GM18858 (cell line): ENCODE data around the gene CACNA1F.
"Not testable (repeated sequence)": the region's sequence is repeated elsewhere in the genome, so short reads cannot be mapped to it uniquely, and the experiment has no call there.

Source experiments
- ATAC-seq: cut with Tn5 transposase; IDR thresholded peaks from one replicate; pipeline ENCODE4 v1.9.1; 2021; ENCODE audit not compliant: unreplicated experiment

The CACNA1F gene

DNA sequence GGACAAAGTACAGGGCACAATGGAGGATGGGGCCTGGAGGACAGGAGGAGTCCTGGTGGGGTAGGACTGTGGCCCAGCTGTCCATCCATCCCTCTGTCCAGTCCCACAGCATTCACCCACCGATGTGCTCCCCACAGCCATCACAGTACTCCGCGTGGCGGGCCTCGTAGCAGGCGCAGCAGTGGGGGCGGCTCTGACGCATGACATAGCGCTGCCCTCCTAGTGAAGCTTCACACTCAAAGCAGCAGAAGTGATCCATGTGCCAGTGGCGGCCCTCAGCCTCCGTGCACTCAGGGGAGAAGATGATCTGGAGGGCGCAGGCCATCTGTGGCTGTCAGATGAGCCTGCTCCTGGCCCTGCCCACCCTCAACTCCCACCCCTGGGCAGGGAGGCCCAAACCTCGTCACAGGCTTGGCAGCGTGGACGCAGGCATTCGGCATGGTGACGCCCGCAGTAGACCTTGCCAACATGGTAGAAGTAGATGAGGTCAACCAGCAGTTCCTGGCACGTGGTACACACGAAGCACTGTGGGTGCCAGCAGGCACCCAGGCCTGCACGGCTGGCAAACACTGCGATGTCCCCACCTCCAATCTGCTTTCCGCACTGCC is 55.2 kb downstream of the CACNA1F start:
- ATAC-seq: no peak

DNA sequence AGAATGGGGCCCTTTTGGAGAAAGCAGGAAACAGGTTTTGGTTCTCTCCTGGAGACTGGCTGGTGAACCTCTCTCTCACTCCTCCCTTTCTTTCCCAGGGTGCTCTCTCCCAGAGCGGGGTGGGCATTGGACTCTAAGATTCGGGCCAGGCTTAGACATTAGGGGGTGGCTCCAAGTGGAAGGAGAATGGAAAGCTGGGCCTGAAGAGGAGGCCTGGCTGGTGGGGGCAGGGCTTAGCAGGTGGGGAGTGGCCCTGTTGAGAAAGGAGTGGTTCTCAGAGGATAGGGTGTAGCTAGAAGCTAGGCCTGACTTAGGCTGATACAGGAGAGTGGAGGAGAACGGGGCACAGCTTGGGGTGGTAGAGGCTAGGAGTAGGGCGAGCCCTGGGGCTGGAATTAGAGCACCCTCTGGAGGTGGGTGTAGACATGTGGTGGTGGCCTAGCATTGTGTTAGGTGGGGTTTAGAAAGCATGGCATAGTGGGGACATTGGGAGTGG is 55.8 kb downstream of the CACNA1F start:
- ATAC-seq: no peak

GRCh38 chrX:49176421-49177326 is 56.5 kb downstream of the CACNA1F start:
- ATAC-seq: no peak

DNA sequence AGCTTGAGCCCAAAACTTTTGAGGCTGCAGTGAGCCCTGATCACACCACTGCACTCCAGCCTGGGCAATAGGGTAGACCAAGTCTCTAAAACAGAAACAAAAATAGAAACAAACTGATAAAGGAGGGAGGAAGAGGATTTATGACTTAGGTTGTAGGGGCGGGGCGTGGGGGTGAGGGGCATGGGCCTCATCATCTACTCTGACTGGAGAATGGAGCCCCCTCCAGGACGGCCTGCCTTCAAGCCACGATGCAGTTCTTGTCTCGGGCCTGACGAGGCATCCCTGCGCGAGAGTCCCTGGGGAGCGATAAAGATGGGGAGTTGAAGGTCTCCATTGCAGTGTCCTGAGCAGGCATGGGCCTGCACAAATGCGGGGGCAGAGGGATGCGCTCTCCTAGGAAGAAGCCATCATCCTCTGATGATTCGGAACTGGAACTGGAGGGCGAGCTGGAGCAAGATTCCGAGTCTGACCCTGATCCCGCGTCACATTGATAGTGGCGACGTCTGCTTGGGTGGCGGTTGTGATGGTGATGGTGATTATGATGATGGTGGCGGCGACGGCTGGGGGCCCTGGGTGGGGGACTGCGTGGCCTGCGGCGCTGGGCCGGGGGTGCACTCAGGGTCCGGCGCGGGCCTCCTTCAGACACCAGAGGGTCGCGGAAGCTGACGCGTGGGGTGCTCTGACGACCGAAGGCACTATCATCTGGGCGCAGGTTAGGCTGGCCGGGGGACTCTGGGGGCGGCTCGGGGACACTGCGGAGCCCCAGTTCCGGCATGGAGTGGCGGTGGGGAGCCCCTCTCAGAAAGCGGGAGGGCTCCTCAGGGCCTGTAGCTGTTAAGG is 57.5 kb downstream of the CACNA1F start:
- ATAC-seq: no peak

- ATAC-seq: no peak
Observed at GRCh38 chrX:49174723-49175122, 58.4 kb downstream of the CACNA1F start.

DNA sequence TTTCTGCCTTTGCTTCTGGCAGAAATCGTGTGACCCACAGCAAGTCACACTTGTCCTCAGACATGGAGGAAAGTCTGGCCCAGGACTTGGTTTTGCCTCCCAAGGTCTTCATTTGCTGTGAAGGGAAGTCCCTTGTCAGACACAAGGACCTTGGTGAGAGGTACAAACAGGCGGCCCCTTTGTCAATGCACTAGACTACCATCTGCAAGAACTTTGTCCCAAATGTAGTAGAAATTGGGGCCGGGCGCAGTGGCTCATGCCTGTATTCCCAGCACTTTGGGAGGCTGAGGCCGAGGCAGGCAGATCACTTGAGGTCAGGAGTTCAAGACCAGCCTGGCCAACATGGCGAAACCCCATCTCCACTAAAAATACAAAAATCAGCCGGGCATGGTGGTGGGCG is 59.6 kb downstream of the CACNA1F start:
- ATAC-seq: not testable (repeated sequence)

GRCh38 chrX:49172280-49172780 is 60.8 kb downstream of the CACNA1F start:
- no peak for ATAC-seq

DNA sequence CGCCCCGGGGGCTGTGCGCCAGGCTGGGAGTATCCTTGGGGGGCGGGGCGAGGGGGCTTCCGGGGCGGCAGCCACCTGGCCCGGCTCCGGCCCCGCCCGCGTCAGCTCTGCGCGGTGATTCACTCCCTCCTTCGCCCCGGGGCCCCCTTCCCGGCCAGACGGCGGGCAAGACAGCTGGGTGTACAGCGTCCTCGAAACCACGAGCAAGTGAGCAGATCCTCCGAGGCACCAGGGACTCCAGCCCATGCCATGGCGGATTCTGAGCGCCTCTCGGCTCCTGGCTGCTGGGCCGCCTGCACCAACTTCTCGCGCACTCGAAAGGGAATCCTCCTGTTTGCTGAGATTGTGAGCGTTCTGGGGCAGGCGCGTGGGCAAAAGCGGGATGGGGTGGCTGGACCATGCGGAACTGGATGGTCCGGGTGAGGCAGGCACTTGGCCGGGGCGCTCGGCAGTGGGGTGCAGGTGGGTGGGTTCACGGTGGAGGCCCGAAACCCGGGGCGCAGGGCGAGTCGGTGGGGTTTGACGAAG is 61.3 kb downstream of the CACNA1F start, which contains the start of gene PLP2:
PLP2 (plus strand) TSS at position 147 of the 528 bp plus-strand sequence; CDS start at position 250, 103 bp downstream.
- no peak for ATAC-seq

- ATAC-seq: no peak
Observed at GRCh38 chrX:49167740-49168108, 65.4 kb downstream of the CACNA1F start.

DNA sequence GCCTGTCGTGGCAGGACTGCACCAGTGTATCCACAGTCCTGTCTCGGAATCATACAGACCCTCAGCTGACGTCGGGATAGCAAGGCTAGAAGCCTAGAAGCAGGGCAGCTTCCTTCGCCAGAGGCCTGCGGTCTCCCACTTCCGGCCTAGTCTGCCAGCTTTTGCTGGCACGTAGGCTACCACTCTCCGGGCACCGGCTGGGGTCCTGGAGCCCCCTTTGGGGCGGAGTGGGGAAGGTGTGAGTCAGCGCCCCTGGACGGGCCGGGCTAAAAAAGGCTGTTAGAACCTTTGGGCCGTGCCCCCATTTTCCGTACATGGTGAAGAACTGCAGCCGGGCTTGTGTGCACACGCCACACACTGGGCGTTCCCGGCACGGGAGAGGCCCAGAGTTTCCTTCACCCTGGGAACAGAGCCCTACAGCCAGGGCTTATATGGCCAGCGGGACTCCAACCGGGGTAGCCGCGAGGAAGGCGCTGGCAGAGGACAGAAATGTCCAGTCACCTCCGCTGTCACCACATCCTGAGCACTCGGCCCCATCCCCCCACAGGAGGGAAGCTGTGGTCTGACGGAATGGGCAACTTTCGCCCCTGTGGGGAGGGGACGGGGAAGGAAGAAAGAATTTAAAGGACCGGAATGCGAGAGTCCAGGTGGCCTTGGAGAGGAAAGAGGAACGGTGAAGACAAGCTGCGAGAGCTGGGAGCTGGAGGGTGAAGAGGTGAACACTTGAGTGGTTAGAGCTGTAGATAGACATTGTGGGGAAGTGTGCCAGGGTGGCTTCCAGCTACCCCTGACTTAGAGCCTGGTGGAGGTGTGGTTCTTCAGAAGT is 66.0 kb downstream of the CACNA1F start:
- ATAC-seq: no peak

DNA sequence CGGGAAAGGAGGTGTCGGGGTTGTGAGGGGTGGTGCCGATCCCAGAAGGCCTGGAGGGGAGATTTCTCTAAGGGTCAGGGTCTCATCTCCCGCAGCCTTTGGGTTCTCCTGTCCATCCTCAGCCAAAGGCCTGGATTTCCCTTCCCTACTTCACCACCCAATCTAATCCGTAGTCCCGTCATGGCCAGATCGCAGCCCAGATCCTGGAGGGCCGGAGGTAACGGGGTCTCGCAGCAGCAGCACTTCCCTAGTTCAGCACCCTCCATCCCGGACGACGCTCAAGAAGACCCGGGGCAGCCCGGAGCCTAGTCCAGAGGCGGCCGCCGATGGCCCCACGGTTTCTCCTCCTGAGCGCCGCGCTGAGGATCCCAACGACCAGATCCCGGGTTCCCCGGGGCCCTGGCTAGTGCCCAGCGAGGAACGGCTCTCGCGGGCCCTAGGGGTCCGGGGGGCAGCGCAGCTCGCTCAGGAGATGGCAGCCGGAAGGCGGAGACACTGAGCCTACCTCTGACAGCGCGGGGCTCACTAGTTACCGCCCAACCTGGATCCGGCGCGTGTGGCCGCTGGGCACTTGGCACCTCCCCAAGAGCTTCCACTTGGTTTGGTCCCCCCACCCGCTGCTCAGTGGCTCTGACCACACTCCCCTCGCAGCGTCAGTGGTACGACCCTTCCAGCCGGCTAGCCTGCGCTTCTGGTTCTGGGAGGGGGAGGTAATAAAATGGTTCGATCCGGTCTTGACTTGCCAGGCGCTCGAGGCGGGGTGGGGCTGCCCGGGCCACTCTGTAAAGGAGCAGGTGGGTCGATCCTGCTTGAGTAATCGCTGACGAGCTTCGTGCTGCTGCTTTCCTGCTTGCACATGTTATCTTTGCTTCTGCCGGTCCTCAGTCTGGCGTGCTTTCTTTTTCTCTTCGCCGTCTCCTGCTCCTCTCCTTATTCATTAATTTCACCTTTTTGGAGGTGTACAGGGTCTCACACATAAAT is 66.9 kb downstream of the CACNA1F start:
- ATAC-seq: no peak

DNA sequence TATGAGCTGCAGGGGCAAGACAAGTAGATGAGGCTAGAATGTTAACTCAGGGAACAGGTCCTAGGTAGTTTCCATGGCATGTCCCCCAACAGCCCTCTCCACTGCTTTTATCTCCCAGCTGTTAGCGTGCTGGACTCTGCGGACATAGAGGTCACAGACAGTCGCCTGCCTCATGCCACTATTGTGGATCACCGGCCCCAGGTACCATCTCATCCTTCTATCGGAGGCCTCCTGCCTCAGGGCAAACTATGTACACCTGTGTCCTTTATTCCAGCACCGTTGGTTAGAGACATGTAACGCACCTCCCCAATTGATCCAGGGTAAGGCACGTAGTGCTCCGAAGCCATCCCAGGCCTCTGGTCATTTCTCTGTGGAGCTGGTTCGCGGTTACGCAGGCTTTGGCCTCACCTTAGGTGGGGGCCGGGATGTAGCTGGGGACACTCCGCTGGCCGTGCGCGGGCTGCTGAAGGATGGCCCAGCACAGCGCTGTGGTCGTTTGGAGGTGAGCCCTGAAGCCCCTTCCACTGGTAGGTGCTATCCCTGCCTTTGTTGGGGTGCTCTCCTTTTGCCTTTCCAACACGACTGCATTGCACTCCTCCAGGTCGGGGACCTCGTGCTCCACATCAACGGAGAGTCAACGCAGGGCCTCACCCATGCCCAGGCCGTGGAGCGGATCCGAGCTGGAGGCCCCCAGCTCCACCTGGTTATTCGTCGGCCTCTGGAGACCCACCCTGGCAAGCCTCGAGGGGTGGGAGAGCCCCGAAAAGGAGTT is 68.4 kb downstream of the CACNA1F start:
- ATAC-seq: no peak

DNA sequence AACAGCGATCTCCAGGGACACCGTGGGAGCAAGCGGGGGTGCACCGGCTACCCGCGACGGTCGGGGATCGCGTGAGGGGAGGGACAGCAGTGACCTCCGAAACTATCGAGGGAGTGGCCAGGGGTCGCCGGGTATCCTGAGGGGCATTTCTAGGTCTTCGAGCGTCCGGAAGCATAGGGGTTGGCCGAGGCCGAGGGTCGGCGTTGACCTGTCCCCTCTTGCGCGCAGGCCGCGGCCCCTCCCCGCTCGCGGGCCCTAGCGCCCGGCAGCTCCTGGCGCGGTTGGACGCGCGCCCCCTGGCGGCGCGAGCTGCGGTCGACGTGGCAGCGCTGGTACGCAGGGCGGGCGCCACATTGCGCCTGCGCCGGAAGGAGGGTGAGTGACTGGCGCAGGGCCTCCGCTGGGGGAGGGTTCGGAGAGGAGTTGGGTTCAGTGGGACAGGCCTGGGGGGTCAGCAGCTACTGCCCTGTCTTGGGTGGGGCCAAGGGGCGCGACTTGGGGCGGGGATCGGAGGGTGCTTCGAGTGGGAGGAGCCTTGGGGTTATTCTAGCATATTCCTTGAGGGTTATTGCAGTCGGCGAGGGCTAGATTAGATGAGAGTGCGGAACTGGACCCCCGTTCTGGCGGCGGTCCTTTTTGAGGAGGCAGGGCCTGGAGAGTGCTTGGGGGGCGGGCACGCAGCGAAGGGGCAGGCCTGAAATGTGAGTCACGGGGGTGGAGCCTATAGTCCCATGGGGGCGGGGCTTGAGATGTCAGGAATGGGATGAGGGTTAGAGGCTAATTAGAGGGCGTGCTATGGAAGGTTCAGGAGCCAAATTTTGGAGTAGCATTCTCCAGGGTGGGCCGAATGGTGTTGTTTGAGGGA is 69.4 kb downstream of the CACNA1F start:
- no peak for ATAC-seq

GRCh38 chrX:49162620-49163019 is 70.5 kb downstream of the CACNA1F start, which contains the start of gene MAGIX:
MAGIX (plus strand) TSS chrX:49162758; CDS start chrX:49162890, 132 bp downstream.
- no peak for ATAC-seq

DNA sequence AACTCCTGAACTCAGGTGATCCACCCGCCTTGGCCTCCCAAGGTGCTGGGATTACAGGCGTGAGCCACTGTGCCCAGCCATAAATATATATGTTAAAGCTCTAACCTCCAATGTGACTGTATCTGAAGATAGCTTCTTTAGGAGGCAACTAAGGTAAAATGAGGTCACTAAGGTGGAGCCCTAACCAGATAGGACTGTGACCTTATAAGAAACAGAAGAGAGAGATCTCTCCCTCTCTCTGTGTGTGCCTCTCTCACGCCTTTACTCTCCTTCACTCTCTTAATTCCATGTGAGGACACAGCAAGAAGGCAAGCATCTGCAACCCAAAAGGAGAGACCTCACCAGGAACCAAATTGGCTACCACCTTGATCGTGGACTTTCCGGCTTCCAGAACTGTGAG is 71.5 kb downstream of the CACNA1F start:
- no peak for ATAC-seq

GRCh38 chrX:49160908-49161307 is 72.2 kb downstream of the CACNA1F start:
- ATAC-seq: no peak

DNA sequence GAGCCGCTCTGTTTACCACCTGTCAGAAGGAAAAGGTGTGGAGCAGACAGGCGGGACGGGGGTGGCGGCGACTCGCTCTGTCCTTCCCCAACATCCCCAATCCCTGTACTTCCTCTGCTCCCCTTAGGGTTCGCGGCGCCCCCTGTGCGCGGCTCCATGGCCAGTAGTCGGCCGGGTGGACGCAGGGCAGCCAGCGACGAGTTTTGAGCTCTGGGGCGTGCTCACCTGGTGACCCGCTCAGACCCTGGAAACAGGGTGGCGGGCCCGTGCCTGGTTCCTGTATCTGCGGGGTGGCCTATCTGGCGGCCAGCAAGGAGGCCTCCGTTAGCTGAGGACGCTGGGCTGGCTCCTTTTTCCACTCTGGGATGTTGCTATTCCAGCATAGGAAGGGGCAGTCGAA is 75.9 kb downstream of the CACNA1F start:
- no peak for ATAC-seq
